GM18909 (cell line): ENCODE results near the gene UBN1.
"Not testable (repeated sequence)": the region's sequence is repeated elsewhere in the genome, so short reads cannot be mapped to it uniquely, and the experiment has no call there.

ENCODE experiments used
- ATAC-seq: cut with Tn5 transposase; IDR thresholded peaks from one replicate; pipeline ENCODE4 v1.9.1; 2021; ENCODE audit warnings: mild to moderate bottlenecking; ENCODE audit not compliant: unreplicated experiment, poor library complexity

The UBN1 gene

GRCh38 chr16:4882633-4883285 is 35.5 kb downstream of the UBN1 start:
- no peak for ATAC-seq

- no peak for ATAC-seq
Observed at GRCh38 chr16:4883501-4883900, 36.2 kb downstream of the UBN1 start.

DNA sequence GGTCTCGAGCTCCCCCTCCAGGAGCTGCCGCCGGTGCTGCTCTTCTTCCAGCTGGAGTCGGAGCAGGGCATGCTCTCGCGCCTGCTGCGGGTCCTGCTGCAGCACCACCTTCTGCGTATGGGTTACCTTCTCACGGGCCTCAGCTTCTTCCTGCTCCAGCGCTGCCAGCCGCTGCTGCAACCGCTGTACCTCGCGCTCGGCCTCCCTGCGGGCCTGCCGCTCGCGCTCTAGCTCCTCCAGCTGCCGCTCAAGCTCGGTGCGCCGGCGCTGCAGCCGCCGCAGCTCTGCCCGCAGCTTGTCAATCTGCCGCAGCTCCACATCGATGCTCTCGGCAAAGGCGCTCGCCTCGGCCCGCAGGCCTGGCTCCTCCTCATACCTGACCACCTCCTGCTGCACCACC is 36.9 kb downstream of the UBN1 start:
- no peak for ATAC-seq

- ATAC-seq = no peak
Observed at GRCh38 chr16:4884972-4885874, 37.9 kb downstream of the UBN1 start.

DNA sequence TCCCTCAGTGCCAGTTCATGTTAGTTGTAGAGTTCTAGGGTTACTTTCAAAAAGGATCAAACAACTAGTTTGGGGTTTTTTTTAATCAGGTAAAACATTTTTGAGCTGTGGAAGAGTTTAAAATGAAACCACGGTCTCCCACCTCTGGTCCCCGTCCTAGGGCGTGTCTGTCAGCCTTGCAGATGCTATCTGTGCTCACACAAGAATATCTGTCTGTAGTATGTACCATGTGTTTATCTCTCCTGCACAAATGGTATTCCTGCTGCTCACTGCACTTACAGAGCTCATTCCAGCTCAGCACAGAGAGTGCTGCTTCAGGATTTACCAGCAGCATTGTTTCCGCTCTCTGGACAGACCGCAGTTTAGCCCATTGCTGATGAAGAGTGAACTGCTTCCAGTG is 38.9 kb downstream of the UBN1 start:
- ATAC-seq = no peak

- no peak for ATAC-seq
Observed at GRCh38 chr16:4888428-4889135, 41.3 kb downstream of the UBN1 start.

- no peak for ATAC-seq
Observed at GRCh38 chr16:4890026-4890425, 42.7 kb downstream of the UBN1 start.

- ATAC-seq = no peak
Observed at GRCh38 chr16:4890686-4891085, 43.4 kb downstream of the UBN1 start.

- ATAC-seq = no peak
Observed at GRCh38 chr16:4891097-4891885, 44.0 kb downstream of the UBN1 start.

DNA sequence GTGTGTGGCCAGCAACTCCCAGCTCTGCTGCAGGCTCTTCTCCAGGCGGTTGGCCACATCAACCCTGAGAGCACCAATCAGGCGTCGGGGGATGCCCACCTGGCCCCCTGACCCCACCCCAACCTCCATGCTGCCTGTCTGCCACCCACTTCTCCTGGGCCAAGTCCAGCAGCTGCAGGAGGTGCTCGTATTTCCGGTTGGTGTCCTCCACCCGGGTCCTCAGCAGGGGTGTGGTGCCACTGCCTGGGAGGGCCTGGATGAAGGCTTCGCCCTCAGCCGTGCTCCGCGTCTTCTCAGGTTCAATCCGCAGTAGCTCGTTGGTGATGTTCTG is 44.6 kb downstream of the UBN1 start:
- no peak for ATAC-seq

- no peak for ATAC-seq
Observed at GRCh38 chr16:4892361-4893102, 45.3 kb downstream of the UBN1 start.

DNA sequence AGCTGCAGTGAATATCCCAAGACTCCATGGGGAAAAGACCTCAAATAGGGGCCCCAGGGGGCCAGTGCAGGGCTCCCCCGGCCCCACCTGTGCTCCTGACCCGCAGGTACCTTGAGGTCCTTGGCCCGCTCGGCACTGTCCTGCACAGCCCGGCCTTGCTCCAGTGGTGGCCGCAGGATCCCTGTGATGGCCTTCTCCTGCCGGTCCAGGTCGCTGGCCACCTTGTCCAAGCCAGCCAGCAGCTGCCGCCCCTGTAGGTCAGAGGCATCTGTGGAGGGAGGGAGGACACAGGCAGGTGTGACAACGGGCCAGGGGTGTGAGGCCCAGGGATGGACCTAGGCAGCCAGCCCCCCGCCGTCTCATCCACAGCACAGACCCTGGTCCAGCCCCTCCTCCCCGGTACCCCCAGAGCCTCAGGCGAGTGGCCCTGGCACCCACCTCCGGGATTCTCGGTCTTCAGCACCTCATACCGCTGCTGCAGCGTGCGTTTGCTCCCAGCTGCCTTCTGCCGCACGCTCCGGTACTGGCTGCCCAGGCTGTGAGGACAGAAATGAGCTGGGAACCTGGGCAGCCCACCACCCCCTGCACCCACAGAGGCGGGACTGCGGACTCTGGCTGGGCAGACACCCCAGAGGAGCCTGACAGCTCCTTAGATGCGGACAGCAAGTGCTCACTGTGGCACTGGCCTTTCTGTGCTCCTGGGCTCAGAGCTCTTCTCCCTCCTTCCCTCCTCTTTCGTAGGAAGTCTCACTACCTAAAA is 46.0 kb downstream of the UBN1 start:
- ATAC-seq = no peak

GRCh38 chr16:4894276-4895150 is 47.2 kb downstream of the UBN1 start:
- ATAC-seq = no peak

- no peak for ATAC-seq
Observed at GRCh38 chr16:4895366-4895765, 48.1 kb downstream of the UBN1 start.

DNA sequence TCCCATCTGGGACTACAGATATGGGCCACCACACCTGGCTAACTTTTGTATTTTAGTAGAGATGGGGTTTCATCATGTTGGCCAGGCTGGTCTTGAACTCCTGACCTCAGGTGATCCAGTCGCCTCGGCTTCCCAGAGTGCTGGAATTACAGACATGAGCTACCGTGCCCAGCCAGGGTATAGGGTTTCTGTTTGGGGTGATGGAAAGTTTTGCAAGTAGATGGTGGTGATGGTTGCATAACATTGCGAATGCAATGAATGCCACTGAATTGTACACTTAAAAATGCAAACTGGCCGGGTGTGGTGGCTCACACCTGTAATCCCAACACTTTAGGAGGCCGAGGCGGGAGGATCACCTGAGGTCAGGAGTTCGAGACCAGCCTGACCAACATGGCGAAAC is 49.5 kb downstream of the UBN1 start:
- ATAC-seq = not testable (repeated sequence)

GRCh38 chr16:4897328-4897727 is 50.0 kb downstream of the UBN1 start:
- ATAC-seq = no peak

DNA sequence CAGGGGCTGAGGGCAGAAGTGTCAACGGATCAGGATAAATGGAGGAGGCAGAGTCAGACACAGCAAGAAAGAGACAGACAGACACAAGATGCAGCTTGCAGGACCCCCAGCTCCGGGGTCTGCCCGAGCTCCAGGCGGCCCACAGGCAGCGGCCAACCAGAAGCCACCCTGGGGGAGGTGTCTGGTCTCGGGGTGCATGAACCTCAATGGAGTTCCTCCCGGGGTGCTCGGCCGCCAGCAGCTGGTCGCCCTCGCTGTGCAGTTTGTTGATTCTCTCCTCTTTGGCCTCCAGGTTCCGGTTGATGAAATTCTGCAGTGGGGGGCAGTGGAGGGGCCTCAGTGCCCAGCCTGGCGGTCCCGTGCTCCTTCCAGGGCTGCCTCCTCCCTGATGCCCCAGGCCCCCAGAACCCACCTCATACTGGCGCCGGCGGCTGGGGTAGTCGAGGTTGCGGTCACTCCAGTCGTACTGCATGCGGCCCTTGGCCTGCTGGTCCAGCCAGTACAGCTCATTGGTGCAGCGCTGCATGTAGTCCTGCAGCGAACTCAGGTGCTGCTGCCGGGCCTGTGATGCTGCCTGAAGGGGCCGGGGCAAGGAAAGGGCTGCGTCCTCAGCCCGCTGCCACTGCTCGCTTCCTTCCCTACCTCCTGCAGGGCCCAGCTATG is 51.7 kb downstream of the UBN1 start:
- no peak for ATAC-seq

GRCh38 chr16:4899474-4899846 is 52.2 kb downstream of the UBN1 start:
- no peak for ATAC-seq
